Natural killer cell treated with Interleukin-12 subunit alpha and Interleukin-12 subunit beta and Interleukin-15 and Interleukin-18, amount 100 ng/mL, for 72 hours (primary cell): ENCODE data around the gene SNPH. TPM values are rescaled to one million over a fixed set of nuclear protein-coding genes. Genes with fewer than 3 reads are reported as not detected.

Experiments used
- ATAC-seq, 2 donors: fragments of 150-1000 bp; cut with Tn5 transposase in 1 of 2; sonication (Bioruptor Pico), chemical (Tn5 transposase) in 1 of 2; 2 replicates each; pipeline ENCODE4 v1.10.0; 2021
- DNase-seq: peaks from one replicate; pipeline ENCODE4 v3.0.0; 2022; ENCODE audit warnings: low spot score
- H3K27ac Mint-ChIP-seq, 2 donors: 1 replicate in 1 of 2; 2 replicates in 1 of 2; pipeline ENCODE4 v1.8.0; 2022; ENCODE audit warnings: mixed read lengths in 2 of 2, mild to moderate bottlenecking in 1 of 2, moderate library complexity in 1 of 2
- H3K27me3 Mint-ChIP-seq, 2 donors: 1 replicate in 1 of 2; 2 replicates in 1 of 2; pipeline ENCODE4 v1.8.0; 2022; ENCODE audit warnings: mixed read lengths in 2 of 2
- H3K36me3 Mint-ChIP-seq: one replicate; pipeline ENCODE4 v1.8.0; 2022; ENCODE audit warnings: mixed read lengths
- H3K4me1 Mint-ChIP-seq, 2 donors: 1 replicate in 1 of 2; 2 replicates in 1 of 2; pipeline ENCODE4 v1.8.0; 2022; ENCODE audit warnings: low read depth in 2 of 2, mixed read lengths in 2 of 2, mild to moderate bottlenecking in 1 of 2
- H3K4me3 Mint-ChIP-seq: one replicate; pipeline ENCODE4 v1.8.0; 2022; ENCODE audit warnings: mixed read lengths
- H3K9me3 Mint-ChIP-seq: 2 replicates; pipeline ENCODE4 v1.8.0; 2022; ENCODE audit warnings: mixed read lengths
- total RNA-seq, 2 donors: library from RNA; stranded (reverse); gene quantifications; one replicate each; pipeline ENCODE4 v1.2.3, GENCODE V29; 2022

Gene SNPH
- total RNA-seq, 2 donors from 2014 or later: 1.5 to 1.9 TPM

- DNase-seq: no peak
- Mint-ChIP-seq H3K27ac (peak overlapping the region; percentile 24 to 36), H3K27me3 (no peaks in the 10 kb centered on the region), H3K4me1 (peaks cover 7 to 21% of the 10 kb centered on the region in 2 donors), H3K36me3 (peaks cover 15% of the 10 kb centered on the region), H3K9me3 (no peaks in the 10 kb centered on the region), H3K4me3 (peak overlapping the region; percentile 39)
- ATAC-seq: no peak
Observed at GRCh38 chr20:1346315-1346969, 80.3 kb downstream of the SNPH start.

- H3K36me3 Mint-ChIP-seq: peaks cover 26% of the 10 kb centered on the region
- ATAC-seq (no peak), DNase-seq (no peak)
- H3K4me3 Mint-ChIP-seq: no peak overlapping the region
- no peaks in the 10 kb centered on the region for H3K27me3 Mint-ChIP-seq
- no peaks in the 10 kb centered on the region for H3K9me3 Mint-ChIP-seq
- peaks cover 20% of the 10 kb centered on the region in 2 donors for H3K4me1 Mint-ChIP-seq
- no peak overlapping the region for H3K27ac Mint-ChIP-seq
Observed at GRCh38 chr20:1353956-1354355, 87.9 kb downstream of the SNPH start.

- DNase-seq (no peak), ATAC-seq (peak; percentile 82 to 96)
- Mint-ChIP-seq H3K9me3 (no peaks in the 10 kb centered on the region), H3K36me3 (peaks cover 24% of the 10 kb centered on the region), H3K27me3 (no peaks in the 10 kb centered on the region), H3K4me3 (peak overlapping the region; percentile 68), H3K27ac (peak overlapping the region; percentile 35 to 79), H3K4me1 (peaks cover 41 to 51% of the 10 kb centered on the region in 2 donors)
Observed at GRCh38 chr20:1357921-1358671, 92.0 kb downstream of the SNPH start.

Other genes starting within 250 kb of the SNPH start
- gene PSMF1, start 147.7 kb upstream of the SNPH start, total RNA-seq: 100 to 1,000 TPM; 145 to 161 TPM
- gene TMEM74B, start 81.3 kb upstream of the SNPH start, total RNA-seq: not detected
- gene C20orf202, start 62.8 kb upstream of the SNPH start, total RNA-seq: under 1 TPM in 1 of 2 donors, not detected in 1; 0.40 TPM
- gene RAD21L1, start 40.2 kb upstream of the SNPH start, total RNA-seq: not detected
- gene SDCBP2, start 62.8 kb downstream of the SNPH start, total RNA-seq: 1 to 10 TPM in 1 of 2 donors, under 1 TPM in 1; 0.89 to 1.5 TPM
- 100 to 1,000 TPM; 167 to 229 TPM for gene FKBP1A, start 126.8 kb downstream of the SNPH start, total RNA-seq
- 10 to 100 TPM; 73.6 to 99.9 TPM for gene NSFL1C, start 200.6 kb downstream of the SNPH start, total RNA-seq
- gene SIRPB2, start 225.1 kb downstream of the SNPH start, total RNA-seq: not detected